GM12878 (cell line): ENCODE results near the gene ABCD3. TPM values are rescaled to one million over a fixed set of nuclear protein-coding genes. Genes with fewer than 3 reads are reported as not detected.

ENCODE experiments used
- BACH1 ChIP-seq: fragments of 450-650 bp; IDR thresholded peaks from 2 replicates; pipeline ENCODE4 v1.6.1; 2017; ENCODE audit warnings: mild to moderate bottlenecking, borderline replicate concordance
- CREB1 ChIP-seq: IDR thresholded peaks from 2 replicates; pipeline ENCODE4 v1.6.1; 2012; ENCODE audit warnings: low read depth, mild to moderate bottlenecking, inconsistent platforms
- EZH2 ChIP-seq: IDR thresholded peaks from 2 replicates; pipeline ENCODE4 v1.6.1; 2012; ENCODE audit warnings: low read depth, mild to moderate bottlenecking, control low read depth, inconsistent platforms, low read length, borderline replicate concordance; ENCODE audit not compliant: control insufficient read depth
- FOXM1 ChIP-seq: IDR thresholded peaks from 2 replicates; pipeline ENCODE4 v1.6.1; 2012; ENCODE audit warnings: low read depth, mild to moderate bottlenecking, inconsistent platforms, low read length, moderate library complexity
- KLF5 ChIP-seq: fragments of 450-650 bp; IDR thresholded peaks from 2 replicates; pipeline ENCODE4 v1.6.1; 2014; ENCODE audit warnings: mild to moderate bottlenecking; ENCODE audit not compliant: partially characterized antibody
- MTA2 ChIP-seq: fragments of 450-650 bp; IDR thresholded peaks from 2 replicates; pipeline ENCODE4 v1.6.1; 2016; ENCODE audit warnings: low read depth, mild to moderate bottlenecking, moderate library complexity
- PBX3 ChIP-seq: IDR thresholded peaks from 2 replicates; pipeline ENCODE4 v1.6.1; 2011; ENCODE audit warnings: mild to moderate bottlenecking, low read depth, low read length, moderate library complexity; ENCODE audit not compliant: insufficient replicate concordance
- RAD51 ChIP-seq: fragments of 450-650 bp; IDR thresholded peaks from 2 replicates; pipeline ENCODE4 v1.6.1; 2016; ENCODE audit warnings: moderate library complexity, mild to moderate bottlenecking, inconsistent platforms
- REST ChIP-seq: IDR thresholded peaks from 2 replicates; pipeline ENCODE4 v1.6.1; 2012; ENCODE audit warnings: mild to moderate bottlenecking, low read depth, low read length
- ZNF384 ChIP-seq: IDR thresholded peaks from 2 replicates; pipeline ENCODE4 v1.6.1; 2012; ENCODE audit warnings: low read depth, mild to moderate bottlenecking, low read length, improper control_type of control experiment, borderline replicate concordance
- ZNF592 ChIP-seq: fragments of 450-650 bp; IDR thresholded peaks from 2 replicates; pipeline ENCODE4 v1.6.1; 2017; ENCODE audit warnings: mild to moderate bottlenecking, moderate library complexity
- polyA plus RNA-seq, 11 experiments: library from polyadenylated mRNA; depleted of rRNA in 4 of 11; unstranded in 6 of 11; stranded (reverse) in 5 of 11; fragments of >200 nt; fragmentation: Nextera tagmentation in 4 of 11; fragmentation: Illumina TruSeq in 1 of 11; extraction: Ambion mirVana in 4 of 11; extraction: Trizol in 1 of 11; gene quantifications; 1 replicate in 1 of 11; 2 replicates in 10 of 11; pipeline versions ENCODE4 v1.2.1 to v1.2.3, GENCODE V29; 2011 to 2016; ENCODE audit warnings: inconsistent platforms in 2 of 11, missing spikeins in 2 of 11, low read depth in 1 of 11
- total RNA-seq, 4 experiments: library from RNA; depleted of rRNA in 3 of 4; stranded (reverse); fragments of >200 nt in 3 of 4; fragmentation: Illumina TruSeq in 1 of 4; extraction: Trizol in 1 of 4; gene quantifications; 2 replicates each; pipeline versions ENCODE4 v1.2.1 to v1.2.3, GENCODE V29; 2013 to 2021

The ABCD3 gene
- total and polyA plus RNA-seq, 10 of the 15 experiments (the other 5 are each of a cell fraction or from before 2014, with no cell fraction given) = 15.1 to 40.2 (median 24.1) TPM

- TF ChIP-seq MTA2 (no peak), RAD51 (no peak), KLF5 (no peak), CREB1 (no peak), EZH2 (no peak), ZNF592 (no peak), FOXM1 (no peak), PBX3 (no peak), REST (no peak), ZNF384 (no peak), BACH1 (no peak)
Observed at GRCh38 chr1:94416901-94417727, 1.1 kb upstream of the ABCD3 start (continued).
